ENCODE measurements around the gene AKAP12.
A peak's percentile ranks its signal among the peaks of the same experiment; 100 is the strongest.

Gene AKAP12

GRCh38 chr6:151392427-151392826, 152.7 kb downstream of the AKAP12 start:
- peak overlapping the region in 1 of 2 donors; percentile 100 for H3K27ac ChIP-seq
- TF ChIP-seq CTCF (IDR thresholded peaks at IDR 0.05) = no peak
- DNase-seq (ENCODE audit: low spot score) = no peak
- peak overlapping the region; percentile 99 for H3K4me3 ChIP-seq

GRCh38 chr6:151393410-151393809, 153.6 kb downstream of the AKAP12 start:
- DNase-seq (ENCODE audit: low spot score) = no peak
- Histone ChIP-seq H3K4me3 (peak overlapping the region; percentile 99), H3K27ac (no peak overlapping the region)
- TF ChIP-seq CTCF (IDR thresholded peaks at IDR 0.05) = no peak

GRCh38 chr6:151399679-151400078, 159.9 kb downstream of the AKAP12 start:
- Histone ChIP-seq H3K4me3 (no peak overlapping the region), H3K27ac (no peak overlapping the region)
- no peak for TF ChIP-seq CTCF (IDR thresholded peaks at IDR 0.05)
- DNase-seq (ENCODE audit: low spot score) = no peak

GRCh38 chr6:151400473-151400872, 160.7 kb downstream of the AKAP12 start:
- DNase-seq (ENCODE audit: low spot score) = no peak
- H3K27ac ChIP-seq = no peak overlapping the region
- TF ChIP-seq CTCF (IDR thresholded peaks at IDR 0.05) = no peak
- no peak overlapping the region for H3K4me3 ChIP-seq

- Histone ChIP-seq H3K4me3 (no peak overlapping the region), H3K27ac (no peak overlapping the region)
- TF ChIP-seq CTCF (IDR thresholded peaks at IDR 0.05) = no peak
- DNase-seq (ENCODE audit: low spot score) = no peak
These were observed 162.5 kb downstream of the AKAP12 start for GRCh38 chr6:151402228-151402627.

- TF ChIP-seq CTCF (IDR thresholded peaks at IDR 0.05) = no peak
- Histone ChIP-seq H3K27ac (no peak overlapping the region), H3K4me3 (no peak overlapping the region)
- no peak for DNase-seq (ENCODE audit: low spot score)
These were observed 164.1 kb downstream of the AKAP12 start for GRCh38 chr6:151403919-151404308.

Measured in coronary artery (tissue), 2 donors.